ENCODE measurements around the gene SCN8A.

DNA sequence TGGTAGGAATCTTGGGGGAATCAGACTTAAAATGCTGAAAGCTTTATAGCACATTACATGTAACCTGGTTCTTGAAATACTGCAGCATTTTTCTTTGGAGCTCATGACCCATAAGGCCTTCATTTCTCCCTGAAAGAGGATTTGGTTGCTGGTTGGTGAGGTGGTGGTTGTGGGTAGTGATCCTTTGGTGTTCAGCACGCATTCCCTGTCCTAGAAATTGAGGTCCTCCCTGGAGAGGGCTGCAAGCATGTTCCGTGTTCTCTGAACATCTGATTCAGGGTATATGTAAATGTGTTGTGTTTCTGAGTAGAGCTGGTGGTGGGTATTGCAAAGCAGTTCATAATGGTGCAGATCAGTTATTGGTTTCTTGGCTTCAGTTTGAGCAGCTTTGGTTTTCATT lies 2.0 kb downstream of the SCN8A start:
- TF ChIP-seq, protein P1, sequence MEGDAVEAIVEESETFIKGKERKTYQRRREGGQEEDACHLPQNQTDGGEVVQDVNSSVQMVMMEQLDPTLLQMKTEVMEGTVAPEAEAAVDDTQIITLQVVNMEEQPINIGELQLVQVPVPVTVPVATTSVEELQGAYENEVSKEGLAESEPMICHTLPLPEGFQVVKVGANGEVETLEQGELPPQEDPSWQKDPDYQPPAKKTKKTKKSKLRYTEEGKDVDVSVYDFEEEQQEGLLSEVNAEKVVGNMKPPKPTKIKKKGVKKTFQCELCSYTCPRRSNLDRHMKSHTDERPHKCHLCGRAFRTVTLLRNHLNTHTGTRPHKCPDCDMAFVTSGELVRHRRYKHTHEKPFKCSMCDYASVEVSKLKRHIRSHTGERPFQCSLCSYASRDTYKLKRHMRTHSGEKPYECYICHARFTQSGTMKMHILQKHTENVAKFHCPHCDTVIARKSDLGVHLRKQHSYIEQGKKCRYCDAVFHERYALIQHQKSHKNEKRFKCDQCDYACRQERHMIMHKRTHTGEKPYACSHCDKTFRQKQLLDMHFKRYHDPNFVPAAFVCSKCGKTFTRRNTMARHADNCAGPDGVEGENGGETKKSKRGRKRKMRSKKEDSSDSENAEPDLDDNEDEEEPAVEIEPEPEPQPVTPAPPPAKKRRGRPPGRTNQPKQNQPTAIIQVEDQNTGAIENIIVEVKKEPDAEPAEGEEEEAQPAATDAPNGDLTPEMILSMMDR (IDR thresholded peaks at IDR 0.05) = no peak
- TF ChIP-seq POLR2A (IDR thresholded peaks at IDR 0.05) = no peak

All from testis (tissue), 2 donors.